RWPE1 (cell line): ENCODE data around the gene FRS3.

ENCODE experiments used
- CTCF ChIA-PET: fragments of 350-600 bp; sonication (Branson Sonifier 250); formaldehyde crosslinking; extraction: SDS; loops from one replicate; lab custom pipeline; 2021; lab: Yijun Ruan, JAX
- POLR2A ChIA-PET: fragments of 400-600 bp; formaldehyde crosslinking; extraction: SDS; loops from one replicate; lab custom pipeline; 2020; ENCODE audit warnings: antibody characterized with exemption; ENCODE audit not compliant: low non-redundant PET; lab: Yijun Ruan, JAX
- DNase-seq: peaks from one replicate; pipeline ENCODE4 v3.0.0; 2012; ENCODE audit warnings: low spot score
- H3K27ac ChIP-seq: fragments of 450-650 bp; 2 replicates; pipeline ENCODE4 v1.5.1; 2017
- CTCF ChIP-seq: fragments of 450-650 bp; conservative IDR thresholded peaks from 2 replicates; pipeline ENCODE4 v1.5.1; 2017; ENCODE audit warnings: low read depth, mild to moderate bottlenecking

Gene FRS3

GRCh38 chr6:41748102-41748477 lies 31.6 kb downstream of the FRS3 start:
- no peak overlapping the region for H3K27ac ChIP-seq
- ChIA-PET POLR2A (no interaction called here), CTCF (no interaction called here)
- no peak for TF ChIP-seq CTCF
- no peak for DNase-seq

GRCh38 chr6:41747256-41748101 lies 32.2 kb downstream of the FRS3 start, which contains the start of gene PGC:
Gene PGC (minus strand): TSS chr6:41747397. CDS start chr6:41747334, 63 bp downstream.
- POLR2A ChIA-PET, result no interaction called here
- CTCF ChIA-PET, result no interaction called here

GRCh38 chr6:41746107-41746506 lies 33.6 kb downstream of the FRS3 start:
- TF ChIP-seq CTCF, result no peak
- DNase-seq, result no peak
- ChIA-PET POLR2A (no interaction called here), CTCF (no interaction called here)
- H3K27ac ChIP-seq, result no peak overlapping the region

More at GRCh38 chr6:41747256-41748101, 32.2 kb downstream of the FRS3 start, which contains the start of gene PGC:
- no peak for TF ChIP-seq CTCF
- H3K27ac ChIP-seq, result no peak within 1 kb of the TSS
- no peak for DNase-seq

- no peak for TF ChIP-seq CTCF
- no peak overlapping the region for H3K27ac ChIP-seq
- POLR2A ChIA-PET, result no interaction called here
- CTCF ChIA-PET, result no interaction called here
- DNase-seq, result no peak
These were observed 35.4 kb downstream of the FRS3 start for GRCh38 chr6:41744236-41744787.

GRCh38 chr6:41743406-41744235 lies 36.1 kb downstream of the FRS3 start:
- H3K27ac ChIP-seq, result no peak overlapping the region
- ChIA-PET POLR2A (no interaction called here), CTCF (no interaction called here)
- no peak for TF ChIP-seq CTCF
- DNase-seq, result no peak
